RWPE2 (cell line): Measurements from ENCODE around the gene EVI2B.

Experiments used
- ATAC-seq: fragments of 200-7000 bp; cut with Tn5 transposase; 3 replicates; pipeline ENCODE4 v1.9.1; 2021; ENCODE audit warnings: low read depth
- DNase-seq: peaks from one replicate; pipeline ENCODE4 v3.0.0-alpha.2; 2020; ENCODE audit warnings: low spot score
- H3K27ac ChIP-seq: fragments of 450-650 bp; 2 replicates; pipeline ENCODE4 v1.5.1; 2017; ENCODE audit warnings: mild to moderate bottlenecking; ENCODE audit not compliant: poor library complexity, severe bottlenecking
- H3K27me3 ChIP-seq: fragments of 250-450 bp; sonication (Bioruptor Pico); 2 replicates; pipeline ENCODE4 v1.5.1; 2021; ENCODE audit warnings: mild to moderate bottlenecking, moderate library complexity; ENCODE audit not compliant: insufficient read depth, poor library complexity, severe bottlenecking
- H3K36me3 ChIP-seq: fragments of 250-450 bp; sonication (Bioruptor Pico); 2 replicates; pipeline ENCODE4 v1.5.1; 2020; ENCODE audit warnings: low read depth, mild to moderate bottlenecking, moderate library complexity
- H3K4me1 ChIP-seq: fragments of 250-450 bp; sonication (Bioruptor Pico); 2 replicates; pipeline ENCODE4 v1.5.1; 2021; ENCODE audit warnings: mild to moderate bottlenecking, moderate library complexity; ENCODE audit not compliant: insufficient read depth, poor library complexity, severe bottlenecking
- H3K4me3 ChIP-seq: fragments of 250-450 bp; sonication (Bioruptor Pico); 2 replicates; pipeline ENCODE4 v1.5.1; 2021; ENCODE audit warnings: mild to moderate bottlenecking, moderate library complexity; ENCODE audit not compliant: severe bottlenecking
- H3K9me3 ChIP-seq: fragments of 250-450 bp; sonication (Bioruptor Pico); 2 replicates; pipeline ENCODE4 v1.5.1; 2021; ENCODE audit warnings: mild to moderate bottlenecking, moderate library complexity; ENCODE audit not compliant: severe bottlenecking
- CTCF ChIP-seq: fragments of 450-650 bp; IDR thresholded peaks from one replicate; pipeline ENCODE4 v1.5.1; 2017; ENCODE audit warnings: mild to moderate bottlenecking, moderate library complexity; ENCODE audit not compliant: poor library complexity, severe bottlenecking

The EVI2B gene

DNA sequence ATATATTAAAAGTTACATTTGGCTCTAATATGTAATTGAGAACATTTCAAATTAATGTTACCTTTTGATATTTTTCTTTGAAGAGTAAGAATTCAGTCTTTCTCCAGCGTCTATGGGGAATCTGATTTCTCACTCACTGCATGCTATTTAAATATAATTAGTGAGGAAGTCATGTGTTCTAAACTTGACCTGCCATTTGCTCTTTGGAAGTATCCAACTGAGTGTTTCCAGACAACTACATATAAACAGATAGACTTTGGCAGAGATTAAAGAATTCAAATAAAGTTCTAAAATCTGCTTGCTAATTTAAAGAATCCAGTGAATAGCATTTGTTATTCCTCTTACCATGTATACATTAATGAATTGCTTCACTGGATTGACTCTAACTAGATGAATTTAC, 40.3 kb downstream of the EVI2B start:
- H3K4me1 ChIP-seq: peaks cover 34% of the 10 kb centered on the region
- ATAC-seq (no peak), DNase-seq (no peak)
- H3K27ac ChIP-seq: peak overlapping the region; percentile 62
- peaks cover 57% of the 10 kb centered on the region for H3K36me3 ChIP-seq
- no peaks in the 10 kb centered on the region for H3K9me3 ChIP-seq
- H3K27me3 ChIP-seq: no peaks in the 10 kb centered on the region
- TF ChIP-seq CTCF: no peak
- no peak overlapping the region for H3K4me3 ChIP-seq

DNA sequence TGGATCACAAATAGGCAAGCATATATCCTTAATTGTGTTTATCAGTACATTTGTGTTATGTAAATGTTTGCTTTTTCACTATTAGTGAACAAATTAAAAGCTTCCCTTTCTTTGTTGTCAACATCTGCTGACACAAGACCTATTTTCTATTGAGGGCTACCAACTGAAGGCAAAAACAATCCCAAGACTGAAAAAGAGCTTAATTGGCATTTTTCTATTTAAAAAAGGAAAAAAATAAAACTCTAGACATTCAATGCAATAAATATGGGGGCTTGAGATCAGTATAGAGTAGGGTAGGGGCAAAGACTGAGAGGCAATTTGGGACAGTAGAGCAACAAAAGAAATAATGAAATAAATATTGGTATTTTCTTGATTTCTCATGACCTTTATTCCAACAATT, 41.1 kb downstream of the EVI2B start:
- no peak overlapping the region for H3K4me3 ChIP-seq
- DNase-seq (no peak), ATAC-seq (no peak)
- no peaks in the 10 kb centered on the region for H3K27me3 ChIP-seq
- no peaks in the 10 kb centered on the region for H3K9me3 ChIP-seq
- peaks cover 41% of the 10 kb centered on the region for H3K4me1 ChIP-seq
- peak overlapping the region; percentile 62 for H3K27ac ChIP-seq
- peaks cover 54% of the 10 kb centered on the region for H3K36me3 ChIP-seq
- no peak for TF ChIP-seq CTCF

DNA sequence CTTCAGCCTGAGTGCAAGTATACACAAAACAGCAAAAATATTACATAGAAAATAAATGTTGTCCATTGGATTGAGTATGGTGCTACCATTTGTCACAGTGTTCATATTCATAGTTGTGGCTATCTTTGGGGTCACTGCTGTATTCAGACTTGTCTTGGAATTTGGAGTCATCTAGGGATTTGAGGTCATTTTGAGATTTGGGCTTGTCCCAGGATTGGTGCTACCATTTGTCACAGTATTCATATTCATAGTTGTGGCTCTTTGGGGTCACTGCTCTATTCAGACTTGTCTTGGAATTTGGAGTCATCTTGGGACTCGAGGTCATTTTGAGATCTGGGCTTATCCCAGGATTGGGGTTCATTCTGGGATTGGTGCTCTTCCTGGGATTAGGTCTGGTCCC, 41.6 kb downstream of the EVI2B start:
- H3K4me1 ChIP-seq: peaks cover 44% of the 10 kb centered on the region
- no peak overlapping the region for H3K27ac ChIP-seq
- no peaks in the 10 kb centered on the region for H3K27me3 ChIP-seq
- H3K4me3 ChIP-seq: no peak overlapping the region
- H3K36me3 ChIP-seq: peaks cover 48% of the 10 kb centered on the region
- H3K9me3 ChIP-seq: no peaks in the 10 kb centered on the region
- no peak for TF ChIP-seq CTCF
- no peak for DNase-seq
- no peak for ATAC-seq

GRCh38 chr17:31269578-31269983, 44.3 kb downstream of the EVI2B start:
- Histone ChIP-seq H3K4me1 (peaks cover 38% of the 10 kb centered on the region), H3K4me3 (no peak overlapping the region), H3K27ac (peak overlapping the region; percentile 79), H3K9me3 (no peaks in the 10 kb centered on the region), H3K27me3 (no peaks in the 10 kb centered on the region), H3K36me3 (peaks cover 39% of the 10 kb centered on the region)
- DNase-seq (peak; percentile 58), ATAC-seq (peak; percentile 95)
- TF ChIP-seq CTCF: no peak

DNA sequence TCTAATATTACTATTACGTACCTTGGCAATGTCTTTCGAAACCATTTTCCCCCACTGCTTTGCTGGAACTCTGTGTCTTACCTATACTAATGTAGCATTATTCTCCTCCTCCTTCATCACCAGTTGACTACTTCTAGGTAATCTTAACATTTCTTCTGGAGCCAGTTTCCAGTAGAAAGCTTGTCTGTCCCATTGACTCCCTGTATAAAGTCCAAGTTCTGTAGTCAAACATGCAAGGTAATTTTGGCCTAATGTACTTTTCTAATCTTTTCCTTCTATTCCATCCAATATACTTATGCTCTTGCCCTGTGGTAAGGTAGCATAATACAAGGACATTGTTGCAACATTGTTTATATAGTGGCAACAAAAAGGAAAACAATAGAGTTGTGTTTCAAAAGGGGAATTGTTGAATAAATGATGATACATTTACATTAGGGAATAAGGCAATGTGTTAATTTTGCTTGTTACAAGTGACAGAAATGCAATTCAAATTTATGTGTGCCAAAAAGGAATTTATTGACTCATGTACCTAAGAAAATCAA, 44.7 kb downstream of the EVI2B start:
- Histone ChIP-seq H3K36me3 (peaks cover 41% of the 10 kb centered on the region), H3K27ac (peak overlapping the region; percentile 79), H3K9me3 (no peaks in the 10 kb centered on the region), H3K27me3 (no peaks in the 10 kb centered on the region), H3K4me1 (peaks cover 33% of the 10 kb centered on the region), H3K4me3 (no peak overlapping the region)
- no peak for TF ChIP-seq CTCF
- ATAC-seq (no peak), DNase-seq (no peak)
